HEK293T (cell line): Measurements from ENCODE around the gene AASDHPPT.

Source experiments
- BHLHE40 ChIP-seq: fragments of 450-650 bp; IDR thresholded peaks from 2 replicates; pipeline ENCODE4 v1.6.1; 2016; ENCODE audit warnings: mild to moderate bottlenecking, moderate library complexity, borderline replicate concordance
- ELF4 ChIP-seq: fragments of 450-650 bp; IDR thresholded peaks from 2 replicates; pipeline ENCODE4 v1.6.1; 2017; ENCODE audit warnings: antibody characterized with exemption
- FOXM1 ChIP-seq: fragments of 450-650 bp; IDR thresholded peaks from 2 replicates; pipeline ENCODE4 v1.6.1; 2017; ENCODE audit warnings: mild to moderate bottlenecking, borderline replicate concordance
- SP1 ChIP-seq: fragments of 450-650 bp; IDR thresholded peaks from 2 replicates; pipeline ENCODE4 v1.6.1; 2017

GRCh38 chr11:106031936-106032335 lies 45.5 kb upstream of the AASDHPPT start:
- TF ChIP-seq SP1 (no peak), BHLHE40 (no peak), ELF4 (no peak), FOXM1 (no peak)
